HepG2 (cell line): ENCODE results near the gene CLDN7. TPM values are rescaled to one million over a fixed set of nuclear protein-coding genes. Genes with fewer than 3 reads are reported as not detected.

Source experiments
- ATAC-seq: fragments of 200-7000 bp; cut with Tn5 transposase; 3 replicates; pipeline ENCODE4 v1.9.1; 2020; ENCODE audit warnings: mild to moderate bottlenecking, moderate library complexity
- BruUV-seq: library from RNA; stranded (reverse); fragments of 400-500 nt; replicated peaks from 2 replicates; lab custom pipeline; 2021; lab: Mats Ljungman, UMichigan
- CTCF ChIA-PET: fragments of 300-600 bp; formaldehyde crosslinking; extraction: SDS; loops from one replicate; lab custom pipeline; 2021; ENCODE audit warnings: low total read pairs, inconsistent platforms, low intra/inter-chr PET ratio; lab: Yijun Ruan, JAX
- POLR2A ChIA-PET: fragments of 350-600 bp; sonication (Branson Sonifier 250); formaldehyde crosslinking; loops from one replicate; lab custom pipeline; 2020; ENCODE audit warnings: antibody characterized with exemption, inconsistent platforms; lab: Yijun Ruan, JAX
- DNase-seq: peaks from one replicate; pipeline ENCODE4 v3.0.0-alpha.2; 2015; ENCODE audit warnings: low spot score
- FAIRE-seq: peaks from 3 replicates; lab custom pipeline; 2011; peaks lifted over from hg19 to GRCh38; lab: Jason Lieb, UNC
- H2AFZ ChIP-seq: one replicate; pipeline ENCODE4 v1.6.1; 2011; ENCODE audit warnings: low read length, inconsistent platforms
- H3K27ac ChIP-seq: fragments of 300-600 bp; 3 replicates; pipeline ENCODE4 v1.8.0; 2011; ENCODE audit warnings: mixed run types, mild to moderate bottlenecking, mixed read lengths, low read length, inconsistent platforms; ENCODE audit not compliant: insufficient read depth; ENCODE audit errors: extremely low read length
- H3K27me3 ChIP-seq, 2 experiments: fragments of 200-600 bp in 1 of 2; 2 replicates in 1 of 2; 3 replicates in 1 of 2; pipeline versions ENCODE4 v1.6.0 to v1.8.0; 2011; ENCODE audit warnings: low read length in 2 of 2, mild to moderate bottlenecking in 2 of 2, moderate library complexity in 2 of 2, inconsistent platforms in 1 of 2; ENCODE audit not compliant: insufficient read depth in 2 of 2, control insufficient read depth in 1 of 2
- H3K36me3 ChIP-seq, 2 experiments: fragments of 200-600 bp in 1 of 2; replicated peaks in 1 of 2; 2 replicates in 1 of 2; 3 replicates in 1 of 2; pipeline versions ENCODE4 v1.5.1 to v1.8.0; 2011; ENCODE audit warnings: low read length in 2 of 2, inconsistent platforms in 1 of 2; ENCODE audit not compliant: insufficient read depth in 2 of 2, control insufficient read depth in 1 of 2
- H3K4me1 ChIP-seq: 2 replicates; pipeline ENCODE4 v1.5.1; 2012; ENCODE audit warnings: low read length, inconsistent platforms; ENCODE audit not compliant: insufficient read depth
- H3K4me2 ChIP-seq: 2 replicates; pipeline ENCODE4 v1.6.0; 2011; ENCODE audit warnings: low read depth, low read length, inconsistent platforms
- H3K4me3 ChIP-seq, 3 experiments: fragments of 200-600 bp in 1 of 3; sonication (generic), shearing (Covaris generic) in 1 of 3; replicated peaks in 1 of 3; 2 replicates each; pipeline ENCODE4 v1.5.1; 2011 to 2016; ENCODE audit warnings: low read length in 3 of 3, inconsistent platforms in 2 of 3, low read depth in 2 of 3, mild to moderate bottlenecking in 2 of 3, control low read depth in 1 of 3, mixed read lengths in 1 of 3; ENCODE audit not compliant: insufficient read depth in 1 of 3
- H3K79me2 ChIP-seq: one replicate; pipeline ENCODE4 v1.6.1; 2011; ENCODE audit warnings: low read length, inconsistent platforms; ENCODE audit not compliant: insufficient read depth
- H3K9ac ChIP-seq: 2 replicates; pipeline ENCODE4 v1.6.0; 2011; ENCODE audit warnings: mild to moderate bottlenecking, low read depth, low read length, inconsistent platforms; ENCODE audit not compliant: insufficient read depth
- H3K9me3 ChIP-seq: 2 replicates; pipeline ENCODE4 v1.5.1; 2012; ENCODE audit warnings: mild to moderate bottlenecking, low read length
- H4K20me1 ChIP-seq: 2 replicates; pipeline ENCODE4 v1.6.0; 2011; ENCODE audit warnings: inconsistent platforms, mild to moderate bottlenecking, low read length, moderate library complexity; ENCODE audit not compliant: insufficient read depth
- ARID5B ChIP-seq: IDR thresholded peaks from 2 replicates; pipeline ENCODE4 v1.4.0; 2020; ENCODE audit warnings: mild to moderate bottlenecking, missing genetic modification reagents
- ARNTL ChIP-seq: sonication (generic); formaldehyde crosslinking; IDR thresholded peaks from 2 replicates; pipeline ENCODE4 v1.4.0; 2020; ENCODE audit warnings: mild to moderate bottlenecking, missing genetic modification reagents
- ATF3 ChIP-seq: sonication (generic); formaldehyde crosslinking; IDR thresholded peaks from 2 replicates; pipeline ENCODE4 v1.4.0; 2020; ENCODE audit warnings: missing genetic modification reagents
- NFATC3 ChIP-seq: sonication (generic); formaldehyde crosslinking; IDR thresholded peaks from 2 replicates; pipeline ENCODE4 v1.5.1; 2020; ENCODE audit warnings: mild to moderate bottlenecking, missing genetic modification reagents
- NFIB ChIP-seq: sonication (generic); formaldehyde crosslinking; IDR thresholded peaks from 2 replicates; pipeline ENCODE4 v1.9.0; 2021; ENCODE audit warnings: missing genetic modification reagents, mild to moderate bottlenecking, borderline replicate concordance
- WGBS: methylation state at CpG from one replicate; pipeline ENCODE4 v1.1.6; 2017; ENCODE audit warnings: low lambda C conversion rate; 5-methylcytosine and 5-hydroxymethylcytosine counted together
- in situ Hi-C: cut with HindIII; loops from 2 replicates; pipeline ENCODE4 v1.10.0; 2017; ENCODE audit warnings: low pct_unique_long_range_greater_than_20kb; ENCODE audit not compliant: extremely low pct_ligation_motif_present
- intact Hi-C: fragments of 100-400 bp; cut with micrococcal nuclease; formaldehyde crosslinking; loops from one replicate; pipeline ENCODE4 v1.10.0; 2022; ENCODE audit not compliant: unreplicated experiment
- polyA plus RNA-seq, 8 experiments: library from polyadenylated mRNA; depleted of rRNA in 3 of 8; stranded (reverse) in 7 of 8; unstranded in 1 of 8; fragments of >200 nt; fragmentation: Illumina TruSeq in 4 of 8; extraction: Trizol in 4 of 8; gene quantifications; 2 replicates each; pipeline versions ENCODE4 v1.2.1 to v1.2.3, GENCODE V29; 2011 to 2016; ENCODE audit warnings: low read depth in 4 of 8, missing spikeins in 1 of 8, mixed read lengths in 1 of 8; ENCODE audit not compliant: insufficient read depth in 1 of 8
- total RNA-seq, 5 experiments: library from RNA; depleted of rRNA; stranded (reverse); fragments of >200 nt; fragmentation: Illumina TruSeq; extraction: Trizol; gene quantifications; 2 replicates each; pipeline ENCODE4 v1.2.3, GENCODE V29; 2016; ENCODE audit warnings: low read depth in 1 of 5

The CLDN7 gene
- total and polyA plus RNA-seq, 2 of the 13 experiments (the other 11 are each of a cell fraction or from before 2014, with no cell fraction given) = not detected

GRCh38 chr17:7284911-7285310 is 22.6 kb upstream of the CLDN7 start:
- no peak for ATAC-seq
- Histone ChIP-seq H3K79me2 (no peaks in the 10 kb centered on the region), H3K36me3 (peaks cover 8 to 9% of the 10 kb centered on the region in 2 experiments; a peak in 4 of 5 replicates), H3K9ac (no peak overlapping the region), H3K27ac (no peak overlapping the region), H2AFZ (no peak overlapping the region), H3K27me3 (no peaks in the 10 kb centered on the region), H3K4me3 (no peak overlapping the region), H3K4me1 (peaks cover 26% of the 10 kb centered on the region), H4K20me1 (no peaks in the 10 kb centered on the region), H3K4me2 (no peak overlapping the region), H3K9me3 (no peaks in the 10 kb centered on the region)
- WGBS = 95% methylated on average over 8 of the region's 16 CpGs
- no peak for DNase-seq
- CTCF ChIA-PET = no interaction called here
- no peak for FAIRE-seq
- POLR2A ChIA-PET = interaction anchor here (1.4 kb wide), 1 partner anchor 28 kb away, joined by 3 read pairs; no protein-coding TSS in a partner anchor
- in situ Hi-C loops = loop anchor here (10.0 kb wide), 1 partner anchor 240 kb away; the partner anchor contains the start of gene SLC16A11
- TF ChIP-seq NFATC3 (CRISPR knock-in tag) (no peak), NFIB (CRISPR knock-in tag) (no peak), ATF3 (CRISPR knock-in tag) (no peak), ARID5B (CRISPR knock-in tag) (no peak), ARNTL (CRISPR knock-in tag) (no peak)
- BruUV-seq = no TSS peak
- intact Hi-C loops = loop anchor here (5.0 kb wide), 1 partner anchor 43 kb away; the partner anchor contains the start of gene GABARAP
